HG02678 (cell line): ENCODE data around the gene COL12A1.

Source experiments
- ATAC-seq: cut with Tn5 transposase; IDR thresholded peaks from one replicate; pipeline ENCODE4 v1.9.1; 2021; ENCODE audit warnings: mild to moderate bottlenecking, moderate library complexity; ENCODE audit not compliant: unreplicated experiment

COL12A1 gene

DNA sequence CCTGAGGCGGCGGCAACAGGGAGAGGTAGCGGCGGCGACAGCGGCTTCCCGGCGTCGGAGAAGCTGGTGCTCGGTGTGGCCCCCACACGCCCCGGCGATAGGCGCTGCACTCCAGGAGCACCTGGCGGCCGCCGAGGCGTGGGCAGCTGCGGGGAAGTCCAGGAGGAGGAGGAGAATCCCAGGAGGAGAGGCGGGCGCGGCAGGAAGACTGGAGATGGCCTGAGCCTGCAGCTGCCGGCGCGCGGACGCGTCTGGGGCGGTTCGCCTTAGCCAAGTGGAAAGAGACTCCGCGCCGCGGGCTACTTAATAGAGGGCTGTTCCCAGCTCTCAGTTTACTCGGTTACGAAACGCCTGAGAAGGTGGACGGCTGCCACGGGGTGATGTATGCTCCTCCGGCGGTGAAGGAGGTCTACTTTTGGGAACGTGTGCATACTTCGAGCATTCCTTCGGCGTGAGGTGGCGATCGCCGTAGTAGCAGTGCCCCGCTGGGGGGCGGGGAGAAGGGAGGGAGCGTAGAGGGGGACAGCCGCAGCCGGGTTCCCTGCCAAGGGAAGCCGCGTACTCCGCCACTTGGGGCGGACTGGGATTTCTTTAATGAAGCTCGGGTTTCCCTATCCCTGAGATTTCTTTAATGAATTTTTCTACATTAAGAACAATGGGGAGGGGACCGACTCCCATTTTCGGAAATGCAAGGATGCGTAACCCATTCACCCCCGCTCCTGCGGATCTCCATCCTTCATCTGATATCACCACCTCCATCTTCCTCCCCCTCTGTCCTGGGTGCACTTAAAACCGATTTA is at the start of gene COL12A1:
COL12A1 (minus strand) TSS at position 278 of the 800 bp plus-strand sequence. CDS start 3,261 bp downstream, outside the sequence.
- ATAC-seq = no peak

DNA sequence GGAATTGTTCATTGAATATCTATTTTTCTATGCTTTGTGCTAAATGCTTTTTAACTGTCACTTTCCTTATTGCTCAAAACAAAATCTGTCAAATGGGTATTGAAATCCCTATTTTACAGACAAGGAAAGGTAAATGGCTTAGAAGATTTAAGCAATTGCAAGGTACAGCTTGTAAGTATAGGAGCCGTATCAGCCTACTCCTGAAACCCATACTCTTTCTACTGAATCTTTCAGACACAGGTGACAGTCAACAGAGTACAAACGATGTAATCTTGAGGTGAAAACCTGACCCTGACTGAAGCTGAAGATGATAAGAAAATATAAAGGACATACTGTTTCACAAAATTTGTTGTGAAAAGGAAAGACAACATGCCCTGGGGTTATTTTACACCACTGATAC is 44.7 kb upstream of the COL12A1 start:
- no peak for ATAC-seq

DNA sequence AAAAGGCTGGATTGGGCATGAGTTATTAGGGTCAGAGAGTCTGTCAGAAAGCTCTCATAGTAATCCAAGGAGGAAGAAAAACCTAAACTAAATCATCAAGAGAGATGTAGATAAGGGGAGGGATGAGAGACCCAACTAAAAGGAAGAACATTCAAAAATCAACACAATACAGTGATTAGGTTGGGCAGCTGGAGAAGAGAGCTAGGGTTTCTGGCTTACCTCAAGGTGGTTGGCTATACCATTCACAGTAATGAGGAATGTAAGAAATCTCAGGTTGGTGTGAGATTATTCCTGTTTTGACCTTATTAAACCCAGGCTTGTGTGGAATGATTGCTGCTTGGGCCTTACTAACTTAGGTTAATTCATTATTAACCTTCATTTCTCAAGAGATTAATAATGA is 44.0 kb upstream of the COL12A1 start:
- ATAC-seq = no peak

DNA sequence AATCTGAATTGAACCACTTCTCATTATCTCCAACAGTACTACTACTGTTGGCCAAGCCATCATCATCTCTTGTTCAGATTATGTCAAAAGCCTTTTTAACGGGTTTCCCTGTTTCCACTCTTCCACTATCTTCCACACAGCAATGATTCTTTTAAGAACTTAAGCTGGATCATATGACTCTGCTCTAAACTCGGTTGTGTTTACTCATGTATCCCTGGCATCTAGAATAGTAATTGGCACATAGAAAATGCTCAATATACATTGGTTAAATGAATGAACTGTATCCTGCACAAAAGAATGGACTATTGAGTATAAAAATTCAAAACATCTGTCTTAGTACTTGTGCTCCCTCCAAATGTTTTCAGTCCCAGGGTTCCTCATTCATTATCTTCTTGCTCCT is 40.5 kb upstream of the COL12A1 start:
- no peak for ATAC-seq

DNA sequence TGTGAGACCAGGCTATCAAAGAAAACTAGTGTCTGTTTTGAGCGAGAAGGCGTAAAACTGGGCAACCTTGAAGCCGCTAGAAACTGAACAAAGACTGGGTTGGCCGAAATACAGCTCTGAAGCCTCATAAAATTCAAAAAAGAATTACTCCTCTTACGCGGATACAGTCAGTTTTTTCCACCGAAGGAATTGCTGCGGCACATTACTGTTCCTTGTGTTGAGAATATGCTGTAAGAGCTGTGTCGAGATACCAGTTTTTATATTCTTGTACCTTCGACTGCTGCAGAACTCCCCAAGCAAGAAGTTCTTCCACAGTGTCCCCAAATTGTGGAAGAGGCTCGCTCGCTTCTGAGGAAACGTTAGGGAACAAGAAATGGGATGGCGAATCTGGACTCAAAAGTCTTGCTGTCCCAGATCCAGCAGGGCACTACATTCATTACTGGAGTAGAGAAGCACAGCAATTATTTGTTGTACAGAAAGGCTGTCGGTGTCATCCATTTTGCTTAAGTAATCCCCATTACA is 38.3 kb upstream of the COL12A1 start:
- ATAC-seq = peak; percentile 19

DNA sequence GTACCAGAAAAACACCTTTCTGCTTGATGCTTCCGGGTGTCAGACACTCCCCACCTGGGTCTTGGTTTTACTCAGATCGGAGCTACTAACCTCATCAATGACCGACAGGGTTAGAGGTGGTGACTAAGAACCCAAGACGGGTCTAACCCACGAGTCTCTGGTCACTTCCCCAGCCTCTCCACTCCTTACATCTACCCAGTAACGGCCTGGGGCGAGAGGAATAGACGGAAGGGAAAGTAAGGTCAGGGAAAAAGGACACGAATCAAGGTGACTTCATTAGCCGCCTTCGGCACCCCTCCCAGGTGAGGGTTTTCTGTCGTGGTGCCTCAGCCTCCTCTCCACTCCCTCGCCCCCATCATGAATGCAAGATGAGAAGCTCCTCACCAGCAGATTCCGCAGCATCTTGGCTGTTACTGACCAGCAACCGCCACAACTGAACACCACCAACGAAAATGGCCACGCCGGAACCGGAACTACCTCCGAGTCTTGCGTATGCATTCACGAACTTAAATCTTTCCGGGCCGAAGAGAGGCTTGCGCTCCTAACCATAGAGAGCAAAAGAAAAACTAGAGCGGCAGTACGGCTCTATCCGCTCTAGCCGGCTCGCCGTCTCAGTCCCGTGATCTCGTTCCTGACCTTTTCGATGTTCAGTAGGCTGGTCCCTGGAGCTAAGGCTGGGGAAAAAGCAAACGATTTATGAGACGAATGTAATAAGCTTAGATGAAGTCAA is 37.6 kb upstream of the COL12A1 start, which contains the start of gene COX7A2:
COX7A2 (minus strand) TSS at position 469 of the 730 bp plus-strand sequence; CDS start at position 402, 67 bp downstream.
- ATAC-seq = peak; percentile 95

DNA sequence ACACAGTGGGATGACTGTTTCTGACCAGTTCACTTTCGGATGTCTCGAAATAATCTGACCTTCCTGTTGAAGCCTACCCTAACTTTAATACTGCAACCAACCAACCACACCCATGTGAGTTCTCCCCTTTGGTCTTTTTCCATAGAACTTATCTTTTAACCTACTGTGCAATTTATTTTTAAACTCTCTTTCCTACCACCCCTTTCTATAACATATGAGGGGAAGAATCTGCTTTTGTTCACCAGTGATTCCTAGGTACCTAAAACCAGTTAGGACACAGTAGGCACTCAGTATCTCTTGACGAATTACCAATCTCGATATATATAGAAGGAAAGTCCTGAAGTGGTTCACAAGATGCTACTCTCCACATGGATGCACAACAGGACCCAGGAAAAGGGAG is 30.8 kb upstream of the COL12A1 start:
- ATAC-seq = no peak

DNA sequence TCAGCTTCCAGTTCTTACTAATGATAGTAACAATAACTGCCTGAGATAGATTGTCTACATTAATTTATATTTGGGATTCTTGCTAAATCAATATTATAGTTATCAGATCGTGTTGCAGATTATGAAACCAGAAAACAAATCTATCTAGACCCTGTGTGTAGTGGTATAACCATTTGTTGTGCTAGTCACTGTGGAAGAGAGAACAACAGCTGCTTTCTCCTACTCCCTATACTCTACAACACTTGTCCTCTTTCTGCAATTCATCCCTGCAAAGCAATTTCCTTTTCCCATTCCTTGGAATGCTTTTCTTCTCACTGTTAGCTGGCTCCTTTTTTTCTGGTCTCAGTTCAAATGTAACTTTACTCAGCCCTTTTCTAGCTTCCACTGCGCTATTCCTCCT is 29.4 kb upstream of the COL12A1 start:
- no peak for ATAC-seq

DNA sequence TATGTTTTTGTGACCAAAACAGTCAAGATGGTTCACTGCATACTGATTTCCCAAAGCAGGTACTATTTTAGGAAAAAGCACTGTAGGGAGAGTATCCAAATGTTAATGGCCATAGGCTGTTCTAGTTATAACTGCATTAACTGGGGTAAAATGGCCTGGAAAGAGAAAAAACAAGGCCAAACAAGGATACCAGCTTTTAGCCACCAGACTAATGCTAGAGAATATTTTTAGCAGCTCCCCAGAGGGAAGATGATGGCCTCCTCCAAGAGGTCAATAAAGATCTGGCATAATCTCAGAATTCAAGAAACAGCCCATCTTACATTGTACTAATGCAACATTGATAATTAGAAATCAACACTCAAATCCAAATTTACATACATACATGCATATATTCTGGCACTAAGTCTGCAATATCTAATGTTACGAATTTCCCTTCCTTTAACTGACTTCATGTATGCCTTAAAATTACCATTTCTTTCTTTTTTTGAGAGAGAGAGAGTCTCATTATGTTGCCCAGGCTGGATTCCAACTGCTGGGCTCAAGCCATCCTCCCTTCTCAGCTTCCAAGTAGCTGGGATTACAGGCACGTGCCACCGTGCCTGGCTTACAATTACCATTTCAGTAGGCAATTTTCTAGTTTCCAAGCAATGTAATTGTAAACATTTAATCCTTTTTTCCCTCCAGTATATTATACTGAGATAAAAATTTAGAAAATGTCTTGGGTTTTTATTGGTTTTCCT is 28.4 kb upstream of the COL12A1 start:
- no peak for ATAC-seq

DNA sequence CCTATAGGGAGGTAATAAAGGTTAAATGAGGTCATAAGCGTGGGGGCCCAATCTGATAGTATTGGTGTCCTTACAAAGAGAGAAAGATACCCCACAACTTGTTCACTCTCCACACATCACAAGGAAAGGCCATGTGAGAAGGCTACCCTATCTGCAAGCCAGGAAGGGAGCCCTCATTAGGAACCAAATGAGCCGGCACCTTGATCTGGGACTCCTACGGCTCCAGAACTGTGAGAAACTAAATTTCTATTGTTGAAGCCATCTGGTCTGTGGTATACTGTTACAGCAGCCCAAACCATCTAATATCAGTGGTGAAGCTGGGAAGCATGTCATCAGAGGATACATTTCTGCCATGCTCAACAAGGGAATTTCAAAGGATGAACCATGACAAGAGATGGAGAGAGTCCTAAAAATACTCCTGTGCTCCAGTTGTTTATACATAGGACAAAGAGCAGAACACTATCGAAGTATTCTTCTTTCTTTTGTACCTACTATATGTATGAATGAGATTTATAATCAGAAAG is 27.3 kb upstream of the COL12A1 start:
- ATAC-seq = no peak

DNA sequence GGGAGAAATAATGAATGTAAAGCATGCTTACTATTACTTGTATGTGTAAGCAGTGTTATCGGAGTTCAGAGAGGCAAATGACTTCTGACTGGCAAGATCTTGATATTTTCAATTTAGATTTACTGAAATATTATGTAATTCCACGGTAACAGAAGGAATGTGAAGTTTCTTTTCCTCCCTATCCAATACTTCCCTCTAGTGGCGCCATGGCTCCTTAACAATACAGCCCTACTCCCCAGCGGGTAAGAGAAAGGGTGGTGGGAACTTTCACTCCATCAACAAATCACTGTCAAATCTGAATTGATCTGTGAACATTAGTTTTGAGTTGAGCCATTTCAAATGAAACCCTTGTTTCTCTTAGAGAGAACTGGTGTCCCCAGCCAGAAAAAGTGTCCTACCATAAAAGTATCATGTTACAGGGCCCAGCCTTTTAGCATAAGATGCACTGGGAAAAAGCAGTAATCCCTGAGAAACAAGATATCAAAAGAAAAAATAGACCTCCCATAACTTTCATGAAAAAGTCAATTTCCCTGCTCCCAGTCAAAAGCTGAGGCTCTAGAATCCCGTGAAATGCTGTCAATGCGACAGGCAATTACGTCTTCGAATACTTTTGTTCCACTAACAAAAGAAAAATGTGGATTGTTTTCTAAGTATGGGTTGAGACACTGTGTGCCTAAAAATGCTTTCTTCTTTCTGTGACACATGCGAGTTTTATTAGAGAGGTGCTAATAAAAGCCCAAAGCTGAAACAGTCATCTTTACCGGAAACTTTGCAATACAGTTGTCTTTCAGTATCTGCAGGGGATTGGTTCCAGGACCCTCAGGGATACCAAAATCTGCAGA is 24.9 kb upstream of the COL12A1 start:
- no peak for ATAC-seq

DNA sequence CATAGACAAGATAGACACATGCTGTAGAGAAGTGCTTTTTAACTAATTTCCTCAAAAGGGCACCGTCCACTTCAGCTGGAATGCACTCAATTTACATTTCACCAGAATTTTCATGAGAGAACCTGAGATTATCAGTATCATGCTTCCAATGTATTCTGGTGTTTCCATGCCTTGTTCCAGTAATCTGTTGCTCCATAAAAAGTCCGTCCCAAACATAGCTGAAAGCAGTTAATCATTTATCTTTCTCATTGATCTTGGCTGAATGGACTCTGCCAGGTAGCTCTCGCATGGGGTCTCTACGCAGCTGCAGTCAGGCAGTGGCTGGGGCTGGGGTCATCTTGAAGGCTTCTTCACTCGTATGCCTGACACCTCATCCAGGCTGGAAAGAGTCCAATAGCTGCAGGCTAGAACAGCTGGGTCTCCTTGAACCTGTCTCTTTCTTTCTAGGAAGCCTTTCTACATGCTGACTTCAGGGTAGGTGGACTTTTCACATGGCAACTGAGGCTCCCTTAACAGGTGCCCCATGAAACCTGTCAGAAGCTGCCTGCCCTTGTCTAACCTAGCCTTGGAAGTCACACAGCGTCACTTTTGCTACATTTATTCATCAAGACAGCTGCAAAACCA is 18.6 kb upstream of the COL12A1 start:
- ATAC-seq = no peak

DNA sequence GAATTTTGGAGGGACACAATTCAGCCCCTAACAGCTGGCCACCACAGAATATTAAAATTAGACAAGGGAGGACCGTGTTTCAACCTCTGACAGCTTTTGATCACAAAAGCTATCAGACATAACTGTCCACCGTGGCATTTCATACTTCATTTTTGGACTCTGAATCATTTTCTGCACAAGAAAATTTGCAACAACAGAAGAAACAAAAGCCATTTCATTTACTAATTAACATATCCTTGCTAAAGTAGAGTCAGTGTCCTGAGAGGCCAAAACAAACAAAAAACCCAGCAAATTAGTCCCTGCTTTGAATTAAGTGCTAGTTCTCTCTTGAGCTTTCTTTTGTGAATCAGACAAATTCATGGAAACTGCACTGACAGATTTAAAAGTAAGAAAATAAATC is 17.6 kb upstream of the COL12A1 start:
- ATAC-seq = no peak

DNA sequence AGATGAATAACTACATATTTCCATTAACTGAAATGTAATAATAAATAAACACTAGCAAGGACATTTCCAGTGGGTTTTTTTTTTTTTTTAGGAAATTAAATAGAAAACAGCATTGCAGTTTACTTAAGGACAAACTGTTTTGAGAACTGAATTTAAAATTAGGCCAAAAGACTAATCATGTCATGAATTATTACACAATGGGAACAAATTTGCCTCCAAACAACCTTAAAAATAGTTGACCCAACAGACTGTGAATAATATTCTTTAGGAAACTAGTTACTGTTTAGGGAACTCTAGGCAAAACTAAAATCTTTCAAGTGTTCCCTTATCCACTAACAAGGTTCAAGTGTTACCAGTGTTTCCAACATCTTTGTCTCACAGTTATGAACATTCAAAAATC is 16.4 kb upstream of the COL12A1 start:
- no peak for ATAC-seq

DNA sequence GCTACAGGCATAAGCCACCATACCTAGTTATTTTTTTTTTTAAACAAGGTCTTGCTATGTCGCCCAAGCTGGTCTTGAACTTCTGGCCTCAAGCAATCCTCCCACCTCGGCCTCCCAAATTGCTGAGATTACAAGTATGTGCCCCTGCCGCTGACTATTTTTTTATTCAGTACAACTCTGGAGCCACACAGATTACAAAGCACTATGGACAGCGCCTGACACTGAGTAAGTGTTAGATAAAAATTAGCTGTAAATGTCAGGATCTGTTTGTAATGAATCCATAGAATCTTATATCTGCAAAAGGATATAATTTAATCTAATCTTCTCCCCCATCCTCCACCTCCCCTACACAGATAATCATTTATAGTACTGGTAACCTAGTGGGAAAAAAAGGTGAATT is 15.3 kb upstream of the COL12A1 start:
- ATAC-seq = no peak

DNA sequence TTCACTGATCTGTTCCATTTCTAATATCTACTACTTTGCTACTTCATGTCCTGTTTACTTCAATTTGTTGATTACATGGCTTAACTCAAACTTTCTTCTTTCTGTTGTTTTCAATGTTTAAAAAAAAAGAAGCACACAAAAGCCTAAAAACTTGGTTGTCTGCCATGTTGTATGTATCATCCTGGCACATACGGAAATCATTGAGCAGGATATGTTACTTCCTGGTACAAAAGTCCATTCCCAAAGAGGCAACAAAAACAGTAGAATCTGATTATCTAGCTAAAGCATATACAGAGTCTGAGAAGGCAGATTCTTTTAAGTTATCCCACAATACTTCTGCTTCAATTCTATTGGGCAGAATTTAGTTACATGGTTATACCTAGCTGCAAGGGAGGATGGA is 14.5 kb upstream of the COL12A1 start:
- ATAC-seq = no peak

DNA sequence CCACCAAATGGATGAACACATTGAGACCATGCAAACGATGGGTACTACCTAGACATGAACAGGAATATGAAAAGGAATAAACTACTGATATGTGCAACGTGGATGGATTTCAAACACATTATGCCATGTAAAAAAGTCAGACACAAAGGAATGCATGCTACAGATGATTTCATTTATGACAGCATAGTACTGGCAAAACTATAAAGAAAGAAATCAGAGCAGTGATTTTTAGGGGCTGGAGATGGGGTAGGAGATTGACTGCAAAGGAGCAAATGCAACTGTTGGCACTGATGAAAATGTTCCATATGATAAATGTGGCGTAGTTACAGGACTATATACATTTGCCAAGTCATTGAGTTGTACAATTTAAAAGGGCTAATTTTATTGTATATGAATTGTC is 13.4 kb upstream of the COL12A1 start:
- no peak for ATAC-seq

DNA sequence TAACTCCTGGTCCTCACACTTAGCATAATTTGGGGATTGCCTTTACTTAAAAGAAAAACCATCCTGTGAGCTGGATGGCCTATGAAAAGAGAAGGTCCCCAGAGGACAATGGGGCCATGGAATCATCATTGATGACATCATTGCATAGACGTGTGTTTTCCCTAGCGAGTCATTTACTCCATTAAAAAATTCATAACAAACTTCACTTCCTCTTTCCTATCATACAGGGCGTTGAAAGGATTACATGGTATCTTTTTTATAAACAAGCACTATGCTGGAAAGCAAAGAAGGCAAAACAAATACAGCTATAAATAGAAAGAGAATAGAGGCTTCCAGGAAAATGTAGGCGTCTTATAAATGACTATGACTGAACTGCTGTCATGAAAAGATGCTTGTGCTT is 11.3 kb upstream of the COL12A1 start:
- ATAC-seq = no peak

DNA sequence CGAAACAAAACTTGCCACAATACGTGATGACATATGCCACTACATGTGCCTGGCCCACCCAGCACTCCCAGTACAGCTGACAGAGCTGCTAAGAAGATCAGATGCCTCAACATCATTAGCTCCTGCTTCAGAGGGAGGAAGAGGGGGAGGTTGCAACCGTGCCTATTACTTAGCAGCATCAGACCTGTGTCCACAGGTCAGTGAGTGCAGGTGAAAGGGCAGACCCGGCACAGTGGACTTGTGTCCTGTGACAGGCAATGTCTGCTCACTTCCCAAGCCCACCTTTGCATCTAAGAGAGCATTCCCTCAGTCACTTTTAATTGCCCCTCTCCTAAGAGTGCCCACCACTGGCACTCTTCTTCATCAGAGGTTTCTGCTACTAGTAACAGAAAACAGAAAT is 9.4 kb upstream of the COL12A1 start:
- ATAC-seq = no peak

DNA sequence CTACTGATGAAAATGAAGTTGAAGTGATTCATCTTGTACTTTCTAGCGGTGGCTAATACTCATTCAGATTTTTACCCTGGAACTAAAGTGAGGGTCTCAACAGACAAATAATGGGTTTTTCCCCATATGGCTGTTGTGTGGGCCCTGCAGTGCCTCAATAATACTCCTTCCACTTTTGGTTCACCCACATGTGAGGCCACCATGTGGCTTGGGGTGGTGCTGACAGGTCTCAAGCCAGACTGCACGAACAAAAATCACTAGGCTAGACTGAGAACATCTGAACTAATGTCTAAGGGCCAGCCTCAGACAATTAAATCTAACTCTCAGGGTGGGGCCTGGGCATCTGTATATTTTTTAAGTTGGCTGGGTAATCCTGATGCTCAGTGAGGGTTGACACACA is 7.9 kb upstream of the COL12A1 start:
- no peak for ATAC-seq
